Fibroblast of skin of back (primary cell): ENCODE measurements around the gene DRICH1.
A peak's percentile ranks its signal among the peaks of the same experiment; 100 is the strongest.
"Not testable (repeated sequence)": the region's sequence is repeated elsewhere in the genome, so short reads cannot be mapped to it uniquely, and the experiment has no call there.

Experiments used
- DNase-seq: peaks from one replicate; pipeline ENCODE4 v3.0.0-alpha.2; 2013

Gene DRICH1

GRCh38 chr22:23565915-23566704 lies 66.0 kb downstream of the DRICH1 start:
- no peak for DNase-seq

GRCh38 chr22:23565305-23565914 lies 66.7 kb downstream of the DRICH1 start:
- DNase-seq = peak; percentile 8

DNA sequence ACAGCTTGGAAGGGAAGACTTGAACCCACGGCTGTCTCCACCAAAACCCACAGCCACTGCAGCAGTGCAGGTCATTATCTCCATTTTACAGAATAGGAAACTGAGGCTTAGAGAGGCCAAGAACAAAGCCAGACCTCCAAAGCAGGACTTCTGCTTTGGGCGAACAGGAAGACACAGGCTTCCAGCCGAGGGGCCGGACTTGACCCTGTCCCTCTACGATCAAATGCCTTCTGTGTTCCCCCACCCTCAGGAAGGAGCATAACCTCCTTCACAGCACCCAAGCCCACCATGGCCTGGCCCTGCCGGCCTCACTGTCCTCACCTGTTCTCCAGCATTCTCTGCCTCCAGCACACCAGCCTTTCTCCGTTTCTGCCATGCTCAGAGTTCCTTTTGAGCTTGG lies 67.8 kb downstream of the DRICH1 start:
- no peak for DNase-seq

DNA sequence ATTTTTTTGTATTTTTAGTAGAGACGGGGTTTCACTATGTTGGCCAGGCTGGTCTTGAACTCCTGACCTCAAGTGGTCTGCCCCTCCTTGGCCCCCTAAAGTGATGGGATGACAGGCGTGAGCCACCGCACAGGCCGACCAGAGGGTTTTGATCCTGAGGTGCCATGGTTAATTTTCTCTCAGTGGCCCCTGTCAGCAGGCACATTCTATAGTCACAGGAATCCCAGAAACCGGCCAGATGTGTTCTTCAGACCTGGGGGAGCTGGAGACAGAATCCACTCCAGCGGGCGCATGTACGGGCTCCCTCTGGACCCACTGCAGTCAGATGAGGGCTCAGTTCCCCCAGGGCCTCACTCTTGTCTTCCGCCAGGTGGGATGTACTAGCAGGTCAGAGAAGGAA lies 69.0 kb downstream of the DRICH1 start:
- DNase-seq = no peak

DNA sequence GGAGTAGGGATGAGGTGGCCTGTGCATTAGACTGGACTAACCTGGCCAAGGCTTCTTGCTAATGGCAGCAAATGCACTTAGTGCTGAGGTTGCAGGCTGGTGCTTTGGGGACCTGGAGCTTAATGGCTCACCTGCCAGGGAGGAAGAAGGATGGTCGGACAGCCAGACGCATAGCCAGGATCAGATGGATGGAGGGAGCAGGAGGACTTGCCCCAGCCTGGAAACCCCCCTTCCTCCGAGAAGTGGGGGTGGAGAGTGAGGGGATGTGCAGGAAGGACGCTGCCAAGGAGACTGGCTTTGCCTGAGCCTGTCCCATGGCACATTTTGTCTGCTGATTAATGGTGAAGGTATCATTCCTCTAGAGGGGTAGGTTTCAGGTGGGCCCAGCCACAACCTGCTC lies 69.9 kb downstream of the DRICH1 start:
- DNase-seq = no peak

GRCh38 chr22:23561025-23561510 lies 71.1 kb downstream of the DRICH1 start:
- not testable (repeated sequence) for DNase-seq

- not testable (repeated sequence) for DNase-seq
Observed at GRCh38 chr22:23560215-23560614, 71.9 kb downstream of the DRICH1 start.
